K562 (cell line): ENCODE results near the gene CLSTN2. TPM values are rescaled to one million over a fixed set of nuclear protein-coding genes. Genes with fewer than 3 reads are reported as not detected.
A peak's percentile ranks its signal among the peaks of the same experiment; 100 is the strongest.

ENCODE experiments used
- ATAC-seq: fragments of 200-7000 bp; cut with Tn5 transposase; 3 replicates; pipeline ENCODE4 v1.9.1; 2020; ENCODE audit warnings: moderate library complexity
- BruUV-seq: library from RNA; stranded (reverse); fragments of 400-500 nt; replicated peaks from 2 replicates; lab custom pipeline; 2021; lab: Mats Ljungman, UMichigan
- CTCF ChIA-PET: fragments of 300-600 bp; formaldehyde crosslinking; extraction: SDS; loops from one replicate; lab custom pipeline; 2021; ENCODE audit warnings: low intra/inter-chr PET ratio; lab: Yijun Ruan, JAX
- POLR2A ChIA-PET: fragments of 300-600, 350-650 bp; sonication (Branson Sonifier 250); formaldehyde crosslinking; extraction: SDS; loops from one replicate; lab custom pipeline; 2021; ENCODE audit warnings: antibody characterized with exemption, inconsistent platforms; lab: Yijun Ruan, JAX
- DNase-seq, 4 experiments: peaks; one replicate each; pipeline versions ENCODE4 v3.0.0 to v3.0.0-alpha.2; 2011 to 2018; ENCODE audit warnings: low spot score in 3 of 4, mixed read lengths in 3 of 4; ENCODE audit errors: extremely low read depth in 1 of 4
- FAIRE-seq: peaks from 2 replicates; lab custom pipeline; 2011; peaks lifted over from hg19 to GRCh38; lab: Jason Lieb, UNC
- H2AFZ ChIP-seq: 2 replicates; pipeline ENCODE4 v1.6.0; 2011; ENCODE audit warnings: low read depth, low read length, control low read depth, inconsistent platforms
- H3K27ac ChIP-seq: fragments of 200-600 bp; 3 replicates; pipeline ENCODE4 v1.8.0; 2011; ENCODE audit warnings: low read depth, mild to moderate bottlenecking, control low read depth, inconsistent platforms, low read length, moderate library complexity, mixed read lengths; ENCODE audit errors: extremely low read depth
- H3K27me3 ChIP-seq, 2 experiments: fragments of 300-600 bp in 1 of 2; 2 replicates in 1 of 2; 3 replicates in 1 of 2; pipeline versions ENCODE4 v1.6.0 to v1.8.0; 2011; ENCODE audit warnings: inconsistent platforms in 2 of 2, low read length in 2 of 2, mild to moderate bottlenecking in 1 of 2, mixed read lengths in 1 of 2, moderate library complexity in 1 of 2; ENCODE audit not compliant: control insufficient read depth in 2 of 2, insufficient read depth in 2 of 2
- H3K36me3 ChIP-seq: fragments of 300-600 bp; 3 replicates; pipeline ENCODE4 v1.8.0; 2011; ENCODE audit warnings: mild to moderate bottlenecking, low read length, inconsistent platforms; ENCODE audit not compliant: control insufficient read depth, insufficient read depth
- H3K4me1 ChIP-seq, 2 experiments: fragments of 200-600 bp in 1 of 2; replicated peaks in 1 of 2; 2 replicates in 1 of 2; 3 replicates in 1 of 2; pipeline versions ENCODE4 v1.5.1 to v1.8.0; 2011; ENCODE audit warnings: inconsistent platforms in 2 of 2, low read length in 2 of 2, mild to moderate bottlenecking in 1 of 2, mixed read lengths in 1 of 2, moderate library complexity in 1 of 2; ENCODE audit not compliant: control insufficient read depth in 2 of 2, insufficient read depth in 2 of 2
- H3K4me2 ChIP-seq: 2 replicates; pipeline ENCODE4 v1.6.1; 2011; ENCODE audit warnings: low read length, control low read depth, inconsistent platforms, mixed read lengths; ENCODE audit not compliant: insufficient read depth
- H3K4me3 ChIP-seq: fragments of 200-600 bp; sonication (generic), shearing (Covaris generic); 2 replicates; pipeline ENCODE4 v1.5.1; 2016; ENCODE audit warnings: control low read depth, inconsistent platforms
- H3K79me2 ChIP-seq: fragments of 200-600 bp; 3 replicates; pipeline ENCODE4 v1.8.0; 2011; ENCODE audit warnings: low read length, inconsistent platforms; ENCODE audit not compliant: control insufficient read depth, insufficient read depth
- H3K9ac ChIP-seq, 2 experiments: 2 replicates each; pipeline versions ENCODE4 v1.6.0 to v1.6.1; 2011; ENCODE audit warnings: low read depth in 2 of 2, low read length in 2 of 2, control low read depth in 1 of 2, inconsistent platforms in 1 of 2, mild to moderate bottlenecking in 1 of 2, mixed read lengths in 1 of 2; ENCODE audit not compliant: insufficient read depth in 1 of 2
- H3K9me1 ChIP-seq: one replicate; pipeline ENCODE4 v1.6.0; 2011; ENCODE audit warnings: inconsistent platforms, mild to moderate bottlenecking, low read length, moderate library complexity; ENCODE audit not compliant: control insufficient read depth, insufficient read depth
- H3K9me3 ChIP-seq: replicated peaks from 2 replicates; pipeline ENCODE4 v1.5.1; 2011; ENCODE audit warnings: low read depth, low read length, inconsistent platforms; ENCODE audit not compliant: control insufficient read depth, insufficient read depth
- H4K20me1 ChIP-seq: replicated peaks from 2 replicates; pipeline ENCODE4 v1.6.1; 2011; ENCODE audit warnings: low read length, inconsistent platforms, mixed read lengths; ENCODE audit not compliant: control insufficient read depth, insufficient read depth
- CBFB ChIP-seq: sonication (generic); formaldehyde crosslinking; IDR thresholded peaks from 2 replicates; pipeline ENCODE4 v1.4.0; 2020; ENCODE audit warnings: mild to moderate bottlenecking, missing genetic modification reagents
- CC2D1A ChIP-seq: fragments of 450-650 bp; IDR thresholded peaks from 2 replicates; pipeline ENCODE4 v1.6.1; 2017; ENCODE audit warnings: mild to moderate bottlenecking
- CEBPB ChIP-seq: fragments of 450-650 bp; IDR thresholded peaks from 2 replicates; pipeline ENCODE4 v1.6.1; 2016; ENCODE audit warnings: missing genetic modification characterization, missing compliant biosample characterization
- CEBPG ChIP-seq, 3 experiments: fragments of 200-800 bp in 1 of 3; sonication (Bioruptor generic) in 1 of 3; sonication (generic) in 1 of 3; formaldehyde crosslinking in 1 of 3; IDR thresholded peaks in 2 of 3; conservative IDR thresholded peaks in 1 of 3; 2 replicates each; pipeline versions ENCODE4 v1.6.1 to v1.8.0; 2016 to 2022; ENCODE audit warnings: missing compliant biosample characterization in 2 of 3, missing genetic modification characterization in 2 of 3, mild to moderate bottlenecking in 1 of 3, missing genetic modification reagents in 1 of 3
- HOXB6 ChIP-seq: fragments of 250-450 bp; sonication (Bioruptor Pico); IDR thresholded peaks from 2 replicates; pipeline ENCODE4 v1.5.1; 2022; ENCODE audit warnings: mild to moderate bottlenecking, borderline replicate concordance
- MEF2A ChIP-seq: IDR thresholded peaks from 2 replicates; pipeline ENCODE4 v1.6.1; 2011; ENCODE audit warnings: low read depth, mild to moderate bottlenecking, low read length, moderate library complexity; ENCODE audit not compliant: control insufficient read depth
- RFX7 ChIP-seq: fragments of 250-450 bp; sonication (Bioruptor Pico); IDR thresholded peaks from 2 replicates; pipeline ENCODE4 v1.5.1; 2021; ENCODE audit warnings: mild to moderate bottlenecking
- SRSF1 ChIP-seq: fragments of 200-400 bp; formaldehyde crosslinking; IDR thresholded peaks from 2 replicates; pipeline ENCODE4 v1.6.1; 2017; ENCODE audit warnings: mild to moderate bottlenecking, low read depth, low read length, moderate library complexity
- SRSF7 ChIP-seq: fragments of 200-400 bp; formaldehyde crosslinking; optimal IDR thresholded peaks from 2 replicates; pipeline ENCODE3; 2017; ENCODE audit warnings: mild to moderate bottlenecking, low read depth, low read length
- ZFP30 ChIP-seq: fragments of 250-450 bp; sonication (Bioruptor Pico); IDR thresholded peaks from 2 replicates; pipeline ENCODE4 v1.8.0; 2022; ENCODE audit warnings: moderate library complexity, mild to moderate bottlenecking, inconsistent platforms, borderline replicate concordance
- ZNF695 ChIP-seq: fragments of 450-650 bp; formaldehyde crosslinking; IDR thresholded peaks from 2 replicates; pipeline ENCODE4 v1.4.0; 2020; ENCODE audit warnings: mild to moderate bottlenecking, moderate library complexity
- WGBS: fragments of 100-300 bp; shearing (Covaris generic); methylation state at CpG from one replicate; pipeline ENCODE4 v1.1.6; 2016; ENCODE audit warnings: low coverage, mixed read lengths; ENCODE audit not compliant: insufficient coverage; ENCODE audit errors: missing lambda C conversion rate; 5-methylcytosine and 5-hydroxymethylcytosine counted together
- in situ Hi-C: fragments of 300-500 bp; cut with MboI; formaldehyde crosslinking; loops from 4 replicates; pipeline ENCODE4 v1.15.0; 2018; ENCODE audit warnings: inconsistent platforms, mixed read lengths
- intact Hi-C: fragments of 100-400 bp; cut with micrococcal nuclease; formaldehyde crosslinking; loops from 2 replicates; pipeline ENCODE4 v1.14.2; 2022
- polyA plus RNA-seq, 8 experiments: library from polyadenylated mRNA; depleted of rRNA in 4 of 8; stranded (reverse) in 5 of 8; unstranded in 3 of 8; fragments of >200 nt; fragmentation: Nextera tagmentation in 2 of 8; fragmentation: Illumina TruSeq in 1 of 8; extraction: Ambion mirVana in 2 of 8; extraction: Trizol in 1 of 8; gene quantifications; 2 replicates each; pipeline versions ENCODE4 v1.2.1 to v1.2.3, GENCODE V29; 2011 to 2014; ENCODE audit warnings: inconsistent platforms in 1 of 8, missing spikeins in 1 of 8
- total RNA-seq, 7 experiments: library from RNA; depleted of rRNA in 6 of 7; stranded (reverse); fragments of >200 nt in 6 of 7; fragmentation: Illumina TruSeq in 2 of 7; extraction: Trizol in 2 of 7; gene quantifications; 2 replicates each; pipeline versions ENCODE4 v1.2.1 to v1.2.3, GENCODE V29; 2011 to 2021; ENCODE audit warnings: low replicate concordance in 1 of 7
- TF ChIP-seq, protein P1 (sequence below): IDR thresholded peaks from 3 replicates; pipeline ENCODE4 v1.6.1; 2011; ENCODE audit warnings: borderline replicate concordance, mild to moderate bottlenecking, moderate library complexity; ENCODE audit not compliant: insufficient read length; ENCODE audit errors: extremely low read depth

Gene CLSTN2
- total and polyA plus RNA-seq, 9 of the 15 experiments (the other 6 are each of a cell fraction or from before 2014, with no cell fraction given): 0.02 to 0.04 (median 0.04) TPM; not detected in 6

DNA sequence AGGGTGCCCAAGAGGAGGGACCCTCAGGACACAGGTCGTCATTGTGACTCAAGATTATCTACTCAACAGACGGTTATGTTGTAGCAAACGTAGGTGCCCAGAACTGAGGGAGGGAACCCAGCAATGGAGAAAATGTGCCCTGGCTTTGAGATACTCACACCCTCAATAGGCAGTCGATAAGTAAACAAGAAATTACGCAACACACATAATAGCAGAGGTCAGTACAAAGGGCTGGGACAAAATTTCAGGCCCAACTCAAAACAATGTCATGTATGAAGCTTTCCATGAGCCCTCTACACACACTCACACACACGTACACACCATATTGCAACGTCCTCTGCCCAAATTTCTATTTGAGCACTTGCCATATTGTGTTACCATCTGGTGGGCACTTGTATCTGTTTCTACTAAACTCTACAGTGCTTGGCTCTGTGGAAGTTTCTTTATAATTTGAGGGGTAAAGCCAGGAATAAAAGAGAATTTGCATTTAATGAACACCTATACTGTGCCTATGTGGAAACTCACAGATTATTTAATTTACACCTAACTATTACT lies 628.3 kb downstream of the CLSTN2 start:
- intact Hi-C loops: no loop called here
- TF ChIP-seq CEBPG (CRISPR knock-in tag; IDR thresholded peaks at IDR 0.05): no peak
- TF ChIP-seq CEBPG (tag; conservative IDR thresholded peaks at IDR 0.05 in 1 of 2, IDR thresholded peaks at IDR 0.05 in 1 of 2): peak in 1 of 2 experiments; percentile 42; a peak in 1 of 4 replicates
- no peak for TF ChIP-seq CC2D1A
- TF ChIP-seq CEBPB (tag): peak; percentile 53; the same call in 1 of the 2 replicates
- TF ChIP-seq, all 486 proteins: peak for 2
- Histone ChIP-seq H3K36me3 (no peaks in the 10 kb centered on the region), H3K9me1 (no peaks in the 10 kb centered on the region), H3K4me1 (no peaks in the 10 kb centered on the region), H3K4me2 (no peak overlapping the region), H3K79me2 (no peaks in the 10 kb centered on the region), H3K4me3 (no peak overlapping the region), H4K20me1 (no peaks in the 10 kb centered on the region), H2AFZ (no peak overlapping the region), H3K9ac (no peak overlapping the region), H3K27ac (no peak overlapping the region), H3K9me3 (no peaks in the 10 kb centered on the region), H3K27me3 (peaks cover 0 to 7% of the 10 kb centered on the region in 2 experiments; a peak in 2 of 5 replicates)
- POLR2A ChIA-PET: no interaction called here
- no peak for ATAC-seq
- no peak for DNase-seq
- BruUV-seq: no TSS peak
- CTCF ChIA-PET: no interaction called here
- in situ Hi-C loops: no loop called here
- WGBS: 0% methylated on average over 7 of the region's 7 CpGs
- FAIRE-seq: no peak

DNA sequence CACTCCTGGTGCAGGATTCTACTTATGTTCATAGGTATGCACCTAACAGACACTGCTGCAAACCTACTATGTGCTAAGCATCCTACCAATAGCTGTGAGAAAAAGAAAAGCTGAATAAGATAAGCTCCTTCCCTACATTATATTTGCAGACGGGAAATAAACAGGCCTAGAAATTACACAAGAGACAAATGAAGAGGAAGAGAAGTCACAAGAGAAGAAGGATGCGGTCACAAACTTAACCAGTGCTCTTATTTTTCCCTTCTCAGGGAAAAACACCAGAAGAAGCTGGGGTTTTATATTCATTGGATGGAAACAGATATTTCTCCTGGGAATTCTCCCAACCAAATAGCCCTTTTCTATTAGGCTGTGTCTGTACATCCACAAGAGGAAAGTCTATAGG lies 633.1 kb downstream of the CLSTN2 start:
- CTCF ChIA-PET: no interaction called here
- no peak overlapping the region for H3K4me2 ChIP-seq
- intact Hi-C loops: no loop called here
- H3K4me3 ChIP-seq: no peak overlapping the region
- H3K36me3 ChIP-seq: no peaks in the 10 kb centered on the region
- no peak overlapping the region for H3K27ac ChIP-seq
- FAIRE-seq (no peak), ATAC-seq (no peak), DNase-seq (no peak)
- in situ Hi-C loops: no loop called here
- TF ChIP-seq CBFB: no peak
- TF ChIP-seq MEF2A: no peak
- no peak for TF ChIP-seq SRSF1
- TF ChIP-seq, protein P1, sequence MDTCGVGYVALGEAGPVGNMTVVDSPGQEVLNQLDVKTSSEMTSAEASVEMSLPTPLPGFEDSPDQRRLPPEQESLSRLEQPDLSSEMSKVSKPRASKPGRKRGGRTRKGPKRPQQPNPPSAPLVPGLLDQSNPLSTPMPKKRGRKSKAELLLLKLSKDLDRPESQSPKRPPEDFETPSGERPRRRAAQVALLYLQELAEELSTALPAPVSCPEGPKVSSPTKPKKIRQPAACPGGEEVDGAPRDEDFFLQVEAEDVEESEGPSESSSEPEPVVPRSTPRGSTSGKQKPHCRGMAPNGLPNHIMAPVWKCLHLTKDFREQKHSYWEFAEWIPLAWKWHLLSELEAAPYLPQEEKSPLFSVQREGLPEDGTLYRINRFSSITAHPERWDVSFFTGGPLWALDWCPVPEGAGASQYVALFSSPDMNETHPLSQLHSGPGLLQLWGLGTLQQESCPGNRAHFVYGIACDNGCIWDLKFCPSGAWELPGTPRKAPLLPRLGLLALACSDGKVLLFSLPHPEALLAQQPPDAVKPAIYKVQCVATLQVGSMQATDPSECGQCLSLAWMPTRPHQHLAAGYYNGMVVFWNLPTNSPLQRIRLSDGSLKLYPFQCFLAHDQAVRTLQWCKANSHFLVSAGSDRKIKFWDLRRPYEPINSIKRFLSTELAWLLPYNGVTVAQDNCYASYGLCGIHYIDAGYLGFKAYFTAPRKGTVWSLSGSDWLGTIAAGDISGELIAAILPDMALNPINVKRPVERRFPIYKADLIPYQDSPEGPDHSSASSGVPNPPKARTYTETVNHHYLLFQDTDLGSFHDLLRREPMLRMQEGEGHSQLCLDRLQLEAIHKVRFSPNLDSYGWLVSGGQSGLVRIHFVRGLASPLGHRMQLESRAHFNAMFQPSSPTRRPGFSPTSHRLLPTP: no peak
- TF ChIP-seq RFX7 (CRISPR knock-in tag): no peak
- no peak for TF ChIP-seq SRSF7
- TF ChIP-seq ZFP30: no peak
- no peak for TF ChIP-seq HOXB6 (CRISPR knock-in tag)
- no peak for TF ChIP-seq ZNF695 (CRISPR knock-in tag)
- no peaks in the 10 kb centered on the region for H3K79me2 ChIP-seq
- H4K20me1 ChIP-seq: no peaks in the 10 kb centered on the region
- 10% methylated on average over 2 of the region's 2 CpGs for WGBS
- no peaks in the 10 kb centered on the region for H3K27me3 ChIP-seq
- POLR2A ChIA-PET: interaction anchor here (0.7 kb wide), 1 partner anchor 1768 kb away, joined by 3 read pairs; no protein-coding TSS in a partner anchor
- H2AFZ ChIP-seq: no peak overlapping the region
- no peaks in the 10 kb centered on the region for H3K9me3 ChIP-seq
- no peaks in the 10 kb centered on the region for H3K9me1 ChIP-seq
- H3K4me1 ChIP-seq: no peaks in the 10 kb centered on the region
- no TSS peak for BruUV-seq
- H3K9ac ChIP-seq: no peak overlapping the region
